ENCODE data around the gene SUGP2. TPM values are rescaled to one million over a fixed set of nuclear protein-coding genes. Genes with fewer than 3 reads are reported as not detected.

SUGP2 gene
- total and polyA plus RNA-seq, 9 of the 15 experiments (the other 6 are each of a cell fraction or from before 2014, with no cell fraction given), result 13.1 to 101 (median 63.1) TPM

GRCh38 chr19:19059837-19060611 lies 26.7 kb upstream of the SUGP2 start (continued):
- no peak for TF ChIP-seq RREB1 (CRISPR knock-in tag; IDR thresholded peaks at IDR 0.05)
- peak; percentile 99 for TF ChIP-seq TAL1 (IDR thresholded peaks at IDR 0.05)
- TF ChIP-seq CHD1 (IDR thresholded peaks at IDR 0.05; ENCODE audit: low read length), result no peak
- TF ChIP-seq MBD1 (CRISPR knock-in tag; IDR thresholded peaks at IDR 0.05), result no peak
- no peak for TF ChIP-seq NR2C2 (CRISPR knock-in tag; IDR thresholded peaks at IDR 0.05)
- peak; percentile 57; the same call in 1 of the 2 replicates for TF ChIP-seq NR2C2 (tag; IDR thresholded peaks at IDR 0.05)
- TF ChIP-seq KLF6 (CRISPR knock-in tag; IDR thresholded peaks at IDR 0.05; ENCODE audit: borderline replicate concordance), result no peak
- TF ChIP-seq CXXC5 (CRISPR knock-in tag; IDR thresholded peaks at IDR 0.05), result peak; percentile 73
- TF ChIP-seq ZNF217 (CRISPR knock-in tag; IDR thresholded peaks at IDR 0.05), result no peak
- no peak; the same call in 1 of the 2 replicates for TF ChIP-seq SUPT5H (IDR thresholded peaks at IDR 0.05)
- TF ChIP-seq CTBP1 (IDR thresholded peaks at IDR 0.05; ENCODE audit: borderline replicate concordance), result peak; percentile 93
- TF ChIP-seq MAX (CRISPR knock-in tag; IDR thresholded peaks at IDR 0.05), result peak; percentile 92
- no peak for TF ChIP-seq MED1 (CRISPR knock-in tag; IDR thresholded peaks at IDR 0.05; ENCODE audit: borderline replicate concordance)
- TF ChIP-seq ZNF707 (CRISPR knock-in tag; conservative IDR thresholded peaks at IDR 0.05), result no peak
- no peak for TF ChIP-seq ZNF277 (CRISPR knock-in tag; IDR thresholded peaks at IDR 0.05; ENCODE audit: borderline replicate concordance)
- no peak for TF ChIP-seq ZNF764 (CRISPR knock-in tag; IDR thresholded peaks at IDR 0.05; ENCODE audit: low read depth)
- TF ChIP-seq NFE2 (IDR thresholded peaks at IDR 0.05; ENCODE audit: low read depth), result 0 out of 2 replicates have a peak, but pooled peaks have one; percentile 19
- TF ChIP-seq FOXJ3 (CRISPR knock-in tag; IDR thresholded peaks at IDR 0.05), result no peak
- TF ChIP-seq ELF1 (tag; IDR thresholded peaks at IDR 0.05), result no peak
- TF ChIP-seq MEF2D (tag; conservative IDR thresholded peaks at IDR 0.05; ENCODE audit: low read depth), result no peak

All from K562 (cell line).